IPS-18a (cell line): Measurements from ENCODE around the gene TECPR2.
"Not testable (repeated sequence)": the region's sequence is repeated elsewhere in the genome, so short reads cannot be mapped to it uniquely, and the experiment has no call there.

Source experiments
- H3K27ac ChIP-seq: one replicate; pipeline ENCODE4 v1.5.1; 2013; ENCODE audit warnings: low read length
- H3K27me3 ChIP-seq: one replicate; pipeline ENCODE4 v1.6.1; 2013; ENCODE audit warnings: mild to moderate bottlenecking, low read length; ENCODE audit not compliant: control insufficient read depth, insufficient read depth
- H3K36me3 ChIP-seq: one replicate; pipeline ENCODE4 v1.6.1; 2013; ENCODE audit warnings: low read depth, low read length; ENCODE audit not compliant: control insufficient read depth
- H3K4me1 ChIP-seq: one replicate; pipeline ENCODE4 v1.6.1; 2013; ENCODE audit warnings: low read depth, low read length; ENCODE audit not compliant: control insufficient read depth
- H3K4me3 ChIP-seq: one replicate; pipeline ENCODE4 v1.5.1; 2013; ENCODE audit warnings: low read length
- H3K9ac ChIP-seq: one replicate; pipeline ENCODE4 v1.6.1; 2013; ENCODE audit warnings: mild to moderate bottlenecking, low read length, moderate library complexity
- H3K9me3 ChIP-seq: one replicate; pipeline ENCODE4 v1.6.1; 2013; ENCODE audit warnings: low read depth, low read length; ENCODE audit not compliant: control insufficient read depth

TECPR2 gene

DNA sequence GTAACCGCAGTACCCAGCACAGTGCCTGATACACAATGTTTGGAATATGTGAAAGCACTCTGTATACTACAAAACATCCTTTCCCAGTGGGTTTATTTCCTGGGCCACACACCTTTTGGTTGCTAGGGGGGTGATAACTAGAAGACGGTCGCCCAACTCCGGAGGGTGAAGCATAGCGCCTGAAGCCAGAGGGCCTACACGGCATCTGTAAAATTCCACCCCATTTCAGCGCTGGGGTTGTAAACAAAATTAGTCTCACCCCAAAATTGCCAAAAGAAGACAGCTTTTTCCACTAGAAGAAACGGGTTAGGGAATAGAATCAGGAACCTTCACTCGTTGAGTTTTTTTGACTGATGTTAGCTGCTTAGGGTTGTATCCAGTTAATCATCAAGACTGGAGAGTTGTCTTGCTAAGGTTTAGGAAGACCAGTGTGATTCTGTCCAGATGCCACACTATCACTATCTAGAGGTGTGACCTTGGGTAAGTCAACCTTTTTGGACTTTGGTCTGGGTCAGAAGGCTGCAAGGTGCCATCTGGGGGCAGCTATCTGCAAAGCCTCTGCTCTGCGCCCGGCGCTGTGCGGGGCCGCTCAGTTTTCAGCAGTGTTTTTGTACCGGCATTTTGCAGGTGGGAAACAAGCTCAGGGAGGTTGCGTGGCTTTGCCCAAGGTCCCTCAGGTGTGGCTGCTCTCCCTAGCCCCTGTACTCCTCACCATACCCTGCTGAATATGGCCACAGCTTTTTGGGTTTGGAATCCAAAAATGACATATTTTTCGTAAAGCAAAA is 41.9 kb upstream of the TECPR2 start:
- H3K9ac ChIP-seq, result no peak overlapping the region
- H3K27ac ChIP-seq, result no peak overlapping the region
- H3K27me3 ChIP-seq, result peaks cover 4% of the 10 kb centered on the region
- H3K9me3 ChIP-seq, result no peaks in the 10 kb centered on the region
- peak overlapping the region; percentile 61 for H3K4me3 ChIP-seq
- no peaks in the 10 kb centered on the region for H3K36me3 ChIP-seq
- H3K4me1 ChIP-seq, result peaks cover 11% of the 10 kb centered on the region

DNA sequence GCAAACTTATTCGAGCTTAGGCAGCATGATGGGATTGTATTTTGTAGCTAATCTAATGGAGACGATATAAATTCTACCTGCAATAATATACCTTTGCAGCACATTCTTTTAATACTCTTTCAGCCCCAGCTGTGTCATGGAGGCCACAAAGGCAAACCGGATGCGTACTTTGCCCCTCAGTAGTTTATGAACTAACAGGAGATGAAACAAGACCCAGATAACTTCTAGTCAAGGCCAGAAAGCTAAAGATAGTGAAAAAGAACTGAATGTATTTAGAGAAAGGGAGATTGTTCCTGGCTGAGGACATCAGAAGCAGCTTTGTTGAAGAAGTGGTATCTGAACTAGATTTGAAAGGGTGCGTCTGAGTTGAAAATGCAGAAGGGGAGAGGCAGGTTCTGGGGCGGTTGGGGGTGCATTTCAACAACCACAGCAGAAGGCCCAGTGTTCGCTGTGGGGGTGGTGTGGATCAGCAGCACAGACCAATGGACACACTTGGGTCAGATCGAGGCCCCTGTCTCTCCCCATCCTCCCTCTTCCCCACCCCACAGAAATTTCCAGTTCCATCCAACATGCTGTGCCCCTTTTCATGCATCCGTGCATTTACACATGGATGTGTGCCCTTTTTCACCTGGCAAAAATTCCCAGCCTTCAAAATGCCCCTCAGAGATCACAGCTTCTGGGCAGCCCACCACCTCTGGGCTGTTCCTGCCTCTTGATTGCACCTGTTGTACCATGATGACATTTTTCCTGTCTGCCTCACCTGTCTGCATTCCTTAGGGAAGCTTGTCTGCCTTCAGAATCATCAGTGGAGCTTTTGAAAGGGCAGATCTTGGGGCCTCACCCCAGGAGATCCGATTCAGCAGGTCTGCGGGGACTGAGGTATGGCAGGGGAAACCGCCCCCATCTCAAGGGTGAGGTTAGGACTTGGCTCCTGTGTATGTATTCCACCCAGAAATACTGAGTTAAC is 41.0 kb upstream of the TECPR2 start:
- no peak overlapping the region for H3K9ac ChIP-seq
- no peaks in the 10 kb centered on the region for H3K36me3 ChIP-seq
- H3K27me3 ChIP-seq, result no peaks in the 10 kb centered on the region
- no peak overlapping the region for H3K4me3 ChIP-seq
- no peaks in the 10 kb centered on the region for H3K9me3 ChIP-seq
- H3K4me1 ChIP-seq, result peaks cover 7% of the 10 kb centered on the region
- no peak overlapping the region for H3K27ac ChIP-seq

DNA sequence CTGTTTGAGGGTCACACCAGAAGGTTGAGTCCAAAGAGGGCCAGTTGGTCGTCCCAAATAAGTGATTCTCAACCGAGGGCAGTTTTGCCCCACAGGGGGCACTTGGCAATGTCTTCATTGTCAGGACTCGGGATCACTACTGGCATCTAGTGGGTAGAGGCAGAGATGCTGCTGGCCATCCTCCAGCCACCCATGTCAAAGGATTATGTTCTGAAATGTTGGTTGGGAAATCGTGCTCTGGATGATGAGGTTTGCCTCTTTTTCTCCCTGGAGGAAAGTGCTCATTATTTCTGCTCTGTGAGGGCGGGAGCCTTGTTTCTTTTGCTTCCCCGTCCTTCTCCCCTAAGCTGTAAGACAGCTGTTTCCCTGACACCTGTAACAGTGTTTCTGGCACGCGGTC is 39.6 kb upstream of the TECPR2 start:
- Histone ChIP-seq H3K27me3 (no peaks in the 10 kb centered on the region), H3K4me3 (no peak overlapping the region), H3K36me3 (no peaks in the 10 kb centered on the region), H3K27ac (no peak overlapping the region), H3K9me3 (no peaks in the 10 kb centered on the region), H3K9ac (no peak overlapping the region), H3K4me1 (peaks cover 7% of the 10 kb centered on the region)

DNA sequence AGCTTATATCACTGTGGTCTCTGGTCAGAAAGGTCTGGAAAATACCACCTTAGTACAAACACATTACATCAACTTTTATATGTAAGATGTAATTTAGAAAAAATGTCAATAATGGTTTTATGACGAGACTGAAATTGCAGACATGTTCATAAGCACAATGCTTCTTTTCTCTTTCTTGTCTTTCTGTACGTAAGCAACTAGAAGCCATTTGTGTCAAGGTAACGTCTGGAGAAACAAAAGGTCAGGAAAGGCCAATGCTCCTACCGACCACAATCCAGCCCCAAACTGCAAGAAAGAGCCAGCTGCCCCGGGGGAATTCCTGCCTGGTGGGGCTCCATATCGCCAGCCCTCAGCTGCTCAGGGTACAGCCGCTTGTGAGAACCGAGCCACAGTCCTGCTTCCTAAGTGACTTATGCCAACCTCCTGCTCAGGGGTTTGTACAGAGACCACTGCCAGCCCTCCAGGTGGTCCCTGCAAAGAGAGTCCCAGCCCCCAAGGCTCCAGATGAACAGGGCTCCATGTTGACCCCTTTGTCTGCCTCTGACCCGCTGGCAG is 36.9 kb upstream of the TECPR2 start:
- Histone ChIP-seq H3K27ac (no peak overlapping the region), H3K9ac (no peak overlapping the region), H3K9me3 (no peaks in the 10 kb centered on the region)

DNA sequence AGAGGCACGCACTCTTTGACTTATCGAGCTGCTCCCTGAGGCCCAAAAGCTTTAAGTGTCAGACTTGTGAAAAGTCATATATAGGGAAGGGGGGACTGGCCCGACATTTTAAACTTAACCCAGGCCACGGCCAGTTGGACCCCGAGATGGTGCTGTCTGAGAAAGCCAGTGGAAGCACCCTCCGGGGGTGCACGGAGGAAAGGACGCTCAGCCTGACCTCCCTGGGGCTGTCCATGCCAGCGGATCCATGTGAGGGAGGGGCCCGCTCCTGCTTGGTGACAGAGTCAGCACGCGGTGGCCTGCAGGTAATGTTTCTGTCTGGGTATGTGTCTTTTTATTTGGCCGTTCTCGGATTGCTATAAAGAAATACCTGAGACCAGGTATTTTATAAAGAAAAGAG is 36.2 kb upstream of the TECPR2 start:
- H3K27me3 ChIP-seq, result no peaks in the 10 kb centered on the region
- H3K9ac ChIP-seq, result no peak overlapping the region
- no peaks in the 10 kb centered on the region for H3K4me1 ChIP-seq
- no peaks in the 10 kb centered on the region for H3K9me3 ChIP-seq
- no peak overlapping the region for H3K4me3 ChIP-seq
- no peaks in the 10 kb centered on the region for H3K36me3 ChIP-seq
- H3K27ac ChIP-seq, result no peak overlapping the region

More for the DNA sequence above, 36.9 kb upstream of the TECPR2 start:
- Histone ChIP-seq H3K4me1 (no peaks in the 10 kb centered on the region), H3K27me3 (no peaks in the 10 kb centered on the region), H3K4me3 (no peak overlapping the region), H3K36me3 (no peaks in the 10 kb centered on the region)

DNA sequence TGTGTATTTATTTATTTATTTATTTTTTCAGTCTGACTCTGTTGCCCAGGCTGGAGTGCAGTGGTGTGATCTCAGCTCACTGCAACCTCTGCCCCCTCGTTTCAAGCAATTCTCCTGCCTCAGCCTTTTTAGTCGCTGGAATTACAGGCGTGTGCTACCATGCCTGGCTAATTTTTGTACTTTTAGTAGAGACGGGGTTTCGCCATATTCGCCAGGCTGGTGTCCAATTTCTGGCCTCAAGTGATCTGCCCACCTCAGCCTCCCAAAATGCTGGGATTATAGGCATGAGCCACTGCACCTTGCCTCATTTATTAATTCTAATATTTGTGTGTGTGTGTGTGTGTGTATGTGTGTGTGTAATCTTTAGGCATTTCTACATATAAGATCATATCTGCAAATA is 33.4 kb upstream of the TECPR2 start:
- H3K4me3 ChIP-seq, H3K4me1 ChIP-seq, H3K9ac ChIP-seq, H3K36me3 ChIP-seq, H3K9me3 ChIP-seq, H3K27ac ChIP-seq, H3K27me3 ChIP-seq: not testable (repeated sequence)

DNA sequence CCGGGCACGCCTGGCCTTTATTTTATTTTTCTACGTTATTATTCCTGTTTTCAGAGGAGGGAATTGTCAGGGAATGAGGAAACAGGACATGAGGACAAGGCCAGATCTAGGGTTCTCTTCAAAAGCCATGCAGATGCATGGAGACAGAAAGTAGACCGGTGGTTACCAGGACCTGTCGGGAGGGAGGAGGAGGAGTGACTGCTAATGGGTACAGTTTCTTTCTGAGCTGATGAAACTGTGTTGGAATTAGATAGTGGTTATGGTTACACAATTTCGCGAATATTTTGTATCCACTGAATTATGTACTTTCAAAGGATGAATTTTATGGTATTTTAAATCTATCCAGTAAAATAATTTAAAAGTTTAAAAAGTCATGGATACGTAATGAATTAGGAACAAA is 31.9 kb upstream of the TECPR2 start:
- H3K9me3 ChIP-seq, result no peaks in the 10 kb centered on the region
- no peak overlapping the region for H3K4me3 ChIP-seq
- H3K27ac ChIP-seq, result no peak overlapping the region
- H3K9ac ChIP-seq, result no peak overlapping the region
- H3K27me3 ChIP-seq, result no peaks in the 10 kb centered on the region
- H3K4me1 ChIP-seq, result no peaks in the 10 kb centered on the region
- no peaks in the 10 kb centered on the region for H3K36me3 ChIP-seq

DNA sequence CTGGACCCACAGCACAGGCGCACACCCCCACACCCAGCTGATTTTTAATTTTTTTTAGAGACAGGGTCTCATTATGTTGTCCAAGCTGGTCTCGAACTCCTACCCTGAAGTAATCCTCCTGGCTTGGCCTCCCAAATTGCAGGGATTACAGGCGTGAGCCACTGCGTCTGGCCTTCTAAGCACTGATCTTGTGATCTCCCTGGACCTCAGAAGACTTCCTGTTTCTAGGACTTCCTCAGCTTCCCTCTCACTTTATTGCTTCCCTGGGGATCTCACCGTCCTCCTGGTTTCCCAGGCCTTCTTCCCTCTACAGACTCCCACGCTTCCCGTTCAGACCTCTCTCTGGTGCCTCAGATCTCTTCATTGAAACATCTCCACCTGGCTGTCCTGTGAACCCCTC is 29.4 kb upstream of the TECPR2 start:
- no peak overlapping the region for H3K27ac ChIP-seq
- no peak overlapping the region for H3K4me3 ChIP-seq
- H3K36me3 ChIP-seq, result no peaks in the 10 kb centered on the region
- no peaks in the 10 kb centered on the region for H3K9me3 ChIP-seq
- H3K27me3 ChIP-seq, result no peaks in the 10 kb centered on the region
- H3K4me1 ChIP-seq, result no peaks in the 10 kb centered on the region
- H3K9ac ChIP-seq, result no peak overlapping the region

DNA sequence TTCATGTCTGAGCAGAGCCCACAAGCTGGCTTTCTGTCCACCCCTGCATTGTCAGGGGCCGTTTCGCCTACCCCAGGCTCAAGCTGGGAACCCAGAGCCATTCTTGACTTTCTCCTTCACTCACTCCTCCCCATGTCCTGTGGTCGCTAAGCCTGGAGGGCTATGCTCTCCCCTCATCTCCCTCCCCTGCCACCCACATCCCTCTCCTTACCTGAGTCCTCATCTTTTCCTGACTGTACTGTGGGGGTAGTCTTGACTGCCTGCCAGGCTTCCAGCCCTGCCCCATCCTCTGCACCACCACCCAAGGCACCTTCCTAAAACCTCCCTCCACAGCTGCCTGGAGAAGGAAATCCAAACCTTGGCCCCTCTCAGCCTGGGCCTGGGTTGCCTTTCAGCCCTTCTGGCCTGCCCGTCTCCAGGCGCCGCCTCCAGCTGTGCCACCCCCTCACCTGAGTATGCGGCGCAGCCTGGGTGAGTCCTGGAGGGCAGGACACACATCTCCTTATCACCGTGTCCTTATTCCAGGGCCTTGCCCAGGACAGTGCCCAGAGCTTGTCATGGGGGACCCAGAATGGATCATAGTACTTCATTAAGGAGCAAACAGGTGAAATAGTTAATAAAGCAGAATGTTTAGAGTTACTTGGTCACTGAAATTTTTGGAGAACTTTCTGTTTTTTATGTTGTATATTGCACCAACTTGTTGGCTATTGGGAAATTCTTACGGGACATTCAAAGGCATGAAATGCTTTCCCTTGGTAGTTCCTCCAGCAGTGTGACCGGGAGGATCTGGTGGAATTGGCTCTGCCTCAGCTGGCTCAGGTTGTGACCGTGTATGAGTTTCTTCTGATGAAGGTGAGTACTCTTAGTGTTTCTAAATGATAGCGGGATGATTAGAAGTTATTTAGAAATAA is 28.7 kb upstream of the TECPR2 start:
- no peak overlapping the region for H3K9ac ChIP-seq
- no peaks in the 10 kb centered on the region for H3K4me1 ChIP-seq
- peaks cover 1% of the 10 kb centered on the region for H3K36me3 ChIP-seq
- H3K4me3 ChIP-seq, result no peak overlapping the region
- no peak overlapping the region for H3K27ac ChIP-seq
- no peaks in the 10 kb centered on the region for H3K9me3 ChIP-seq
- no peaks in the 10 kb centered on the region for H3K27me3 ChIP-seq

DNA sequence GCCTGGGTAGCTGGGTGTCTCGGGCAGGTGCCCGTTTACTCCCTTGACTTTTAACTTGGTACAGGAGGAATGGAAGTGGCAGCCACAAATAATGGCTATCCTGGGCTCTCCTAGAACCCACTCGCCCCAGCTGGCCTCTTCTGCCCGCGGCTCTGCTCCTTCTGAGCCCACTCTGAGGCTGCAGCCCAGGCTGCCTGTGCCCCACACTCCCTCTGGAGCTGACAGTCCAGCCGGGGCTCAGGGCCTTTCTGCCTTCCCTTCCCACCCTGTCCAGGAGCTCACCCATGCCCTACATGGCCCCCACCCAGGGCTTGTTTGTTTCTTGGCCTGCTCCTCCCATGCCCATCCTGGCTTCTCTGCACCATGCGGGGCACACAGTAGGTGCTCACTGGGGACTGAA is 27.6 kb upstream of the TECPR2 start:
- Histone ChIP-seq H3K27me3 (no peaks in the 10 kb centered on the region), H3K36me3 (peaks cover 3% of the 10 kb centered on the region), H3K9me3 (no peaks in the 10 kb centered on the region), H3K4me3 (no peak overlapping the region), H3K4me1 (no peaks in the 10 kb centered on the region), H3K27ac (no peak overlapping the region), H3K9ac (no peak overlapping the region)

DNA sequence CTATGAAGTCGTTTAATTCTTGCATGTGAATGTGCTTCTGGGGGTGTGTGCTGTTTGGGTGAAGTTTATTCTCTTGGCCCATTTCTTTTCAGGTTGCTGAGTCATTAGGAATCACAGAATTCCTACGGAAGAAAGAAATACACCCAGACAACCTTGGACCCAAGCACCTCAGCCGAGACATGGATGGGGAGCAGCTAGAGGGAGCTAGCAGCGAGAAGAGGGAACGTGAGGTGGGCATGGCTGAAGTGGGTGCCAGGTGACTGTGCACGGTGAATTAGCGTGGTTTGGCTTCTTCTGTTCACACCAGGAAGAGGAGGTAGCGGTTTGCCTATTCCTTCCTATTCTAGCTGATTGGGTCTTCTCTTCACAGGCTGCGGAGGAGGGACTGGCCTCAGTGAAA is 24.0 kb upstream of the TECPR2 start:
- Histone ChIP-seq H3K9ac (no peak overlapping the region), H3K4me1 (no peaks in the 10 kb centered on the region), H3K4me3 (no peak overlapping the region), H3K36me3 (peaks cover 16% of the 10 kb centered on the region), H3K27ac (no peak overlapping the region), H3K9me3 (no peaks in the 10 kb centered on the region), H3K27me3 (no peaks in the 10 kb centered on the region)
